ENCODE measurements around the gene TMEM47. TPM values are rescaled to one million over a fixed set of nuclear protein-coding genes. Genes with fewer than 3 reads are reported as not detected.

Gene TMEM47
- total RNA-seq, 4 donors from 2014 or later = 30.6 to 95.8 (median 44.3) TPM

- H3K4me3 ChIP-seq = peak overlapping the region; percentile 60 to 71 (median 68)
- TF ChIP-seq CTCF (IDR thresholded peaks at IDR 0.05 in 4 of 5, conservative IDR thresholded peaks at IDR 0.05 in 1 of 5) (no peak), POLR2A (IDR thresholded peaks at IDR 0.05) (no peak)
- intact Hi-C loops (cut with DNase I; ENCODE audit: low total_unique reads) (loop anchor here (5.0 kb wide), 1 partner anchor 223 kb away; no protein-coding TSS in a partner anchor), in situ Hi-C loops (cut with MboI; ENCODE audit: low sequenced_read_pairs in 4 of 4) (no loop called here)
- H3K27me3 ChIP-seq = no peaks in the 10 kb centered on the region
- peaks cover 0 to 21% of the 10 kb centered on the region in 2 donors for H3K4me1 ChIP-seq
- peak overlapping the region; percentile 76 to 93 (median 89) for H3K27ac ChIP-seq
- H3K9me3 ChIP-seq = peaks cover 0 to 5% (median 0%) of the 10 kb centered on the region in 3 donors
- H3K36me3 ChIP-seq = no peaks in the 10 kb centered on the region
- DNase-seq (no peak), ATAC-seq (no peak)
These were observed 3.3 kb downstream of the TMEM47 start for GRCh38 chrX:34653811-34654210.

- Histone ChIP-seq H3K27ac (peak overlapping the region in 1 of 4 donors; percentile 41), H3K4me1 (peaks cover 0 to 21% of the 10 kb centered on the region in 2 donors), H3K9me3 (no peaks in the 10 kb centered on the region), H3K4me3 (no peak overlapping the region), H3K36me3 (no peaks in the 10 kb centered on the region), H3K27me3 (no peaks in the 10 kb centered on the region)
- in situ Hi-C loops (cut with MboI; ENCODE audit: low sequenced_read_pairs in 4 of 4) (no loop called here), intact Hi-C loops (cut with DNase I; ENCODE audit: low total_unique reads) (no loop called here)
- ATAC-seq (no peak), DNase-seq (no peak)
- TF ChIP-seq CTCF (IDR thresholded peaks at IDR 0.05 in 4 of 5, conservative IDR thresholded peaks at IDR 0.05 in 1 of 5) = no peak
- no peak for TF ChIP-seq POLR2A (IDR thresholded peaks at IDR 0.05)
These were observed 14.2 kb downstream of the TMEM47 start for GRCh38 chrX:34642849-34643248.

- H3K4me1 ChIP-seq = peaks cover 0 to 6% of the 10 kb centered on the region in 2 donors
- no peaks in the 10 kb centered on the region for H3K36me3 ChIP-seq
- DNase-seq = no peak
- intact Hi-C loops (cut with DNase I; ENCODE audit: low total_unique reads) = no loop called here
- H3K27me3 ChIP-seq = no peaks in the 10 kb centered on the region
- in situ Hi-C loops (cut with MboI; ENCODE audit: low sequenced_read_pairs in 4 of 4) = no loop called here
- ATAC-seq = no peak
- TF ChIP-seq POLR2A (IDR thresholded peaks at IDR 0.05) (no peak), CTCF (IDR thresholded peaks at IDR 0.05 in 4 of 5, conservative IDR thresholded peaks at IDR 0.05 in 1 of 5) (peak in 4 of 5 experiments; percentile 20 to 53 (median 45))
- no peak overlapping the region for H3K27ac ChIP-seq
- no peaks in the 10 kb centered on the region for H3K9me3 ChIP-seq
- H3K4me3 ChIP-seq = no peak overlapping the region
These were observed 19.0 kb downstream of the TMEM47 start for GRCh38 chrX:34638116-34638515.

- intact Hi-C loops (cut with DNase I; ENCODE audit: low total_unique reads) (no loop called here), in situ Hi-C loops (cut with MboI; ENCODE audit: low sequenced_read_pairs in 4 of 4) (no loop called here)
- ATAC-seq = no peak
- TF ChIP-seq POLR2A (IDR thresholded peaks at IDR 0.05) = no peak
- no peak for TF ChIP-seq CTCF (IDR thresholded peaks at IDR 0.05 in 4 of 5, conservative IDR thresholded peaks at IDR 0.05 in 1 of 5)
- H3K4me1 ChIP-seq = peaks cover 0 to 6% of the 10 kb centered on the region in 2 donors
- H3K4me3 ChIP-seq = no peak overlapping the region
- H3K9me3 ChIP-seq = no peaks in the 10 kb centered on the region
- no peaks in the 10 kb centered on the region for H3K36me3 ChIP-seq
- H3K27ac ChIP-seq = no peak overlapping the region
- H3K27me3 ChIP-seq = no peaks in the 10 kb centered on the region
- no peak for DNase-seq
These were observed 22.7 kb downstream of the TMEM47 start for GRCh38 chrX:34634349-34634748.

GRCh38 chrX:34632384-34632783 is 24.7 kb downstream of the TMEM47 start:
- intact Hi-C loops (cut with DNase I; ENCODE audit: low total_unique reads) = no loop called here
- H3K36me3 ChIP-seq = no peaks in the 10 kb centered on the region
- in situ Hi-C loops (cut with MboI; ENCODE audit: low sequenced_read_pairs in 4 of 4) = no loop called here
- peaks cover 0 to 6% of the 10 kb centered on the region in 2 donors for H3K4me1 ChIP-seq
- no peaks in the 10 kb centered on the region for H3K9me3 ChIP-seq
- no peak overlapping the region for H3K27ac ChIP-seq
- DNase-seq = no peak
- no peaks in the 10 kb centered on the region for H3K27me3 ChIP-seq
- TF ChIP-seq POLR2A (IDR thresholded peaks at IDR 0.05) = no peak
- no peak for TF ChIP-seq CTCF (IDR thresholded peaks at IDR 0.05 in 4 of 5, conservative IDR thresholded peaks at IDR 0.05 in 1 of 5)
- no peak for ATAC-seq
- no peak overlapping the region for H3K4me3 ChIP-seq

Data from gastrocnemius medialis (tissue), 4 donors.